HepG2 (cell line): Measurements from ENCODE around the gene ZNF174. TPM values are rescaled to one million over a fixed set of nuclear protein-coding genes. Genes with fewer than 3 reads are reported as not detected.
A peak's percentile ranks its signal among the peaks of the same experiment; 100 is the strongest.

Experiments used
- ATF7 ChIP-seq, 2 experiments: fragments of 450-650 bp in 1 of 2; sonication (generic) in 1 of 2; formaldehyde crosslinking in 1 of 2; IDR thresholded peaks; 2 replicates each; pipeline versions ENCODE4 v1.4.0 to v1.6.1; 2016 to 2020; ENCODE audit warnings: antibody characterized with exemption in 1 of 2, mild to moderate bottlenecking in 1 of 2, missing genetic modification reagents in 1 of 2
- CEBPG ChIP-seq: IDR thresholded peaks from 2 replicates; pipeline ENCODE4 v1.6.1; 2016
- GFI1 ChIP-seq: sonication (generic); formaldehyde crosslinking; IDR thresholded peaks from 2 replicates; pipeline ENCODE4 v1.5.0; 2020; ENCODE audit warnings: missing genetic modification reagents, mild to moderate bottlenecking, borderline replicate concordance
- GLI4 ChIP-seq: sonication (generic); formaldehyde crosslinking; IDR thresholded peaks from 2 replicates; pipeline ENCODE4 v1.5.1; 2020; ENCODE audit warnings: missing genetic modification reagents, mild to moderate bottlenecking, moderate library complexity, borderline replicate concordance
- HNRNPH1 ChIP-seq: fragments of 200-400 bp; formaldehyde crosslinking; optimal IDR thresholded peaks from 2 replicates; pipeline ENCODE3; 2017; ENCODE audit warnings: mild to moderate bottlenecking, low read depth, low read length
- KDM5A ChIP-seq: fragments of 200-600 bp; sonication (generic); IDR thresholded peaks from 2 replicates; pipeline ENCODE4 v1.7.0; 2018; ENCODE audit warnings: antibody characterized with exemption, mild to moderate bottlenecking, low read length, borderline replicate concordance
- KDM5B ChIP-seq: sonication (generic); formaldehyde crosslinking; IDR thresholded peaks from 2 replicates; pipeline ENCODE4 v1.4.0; 2020; ENCODE audit warnings: missing genetic modification reagents, mild to moderate bottlenecking, borderline replicate concordance
- MLLT10 ChIP-seq: sonication (generic); formaldehyde crosslinking; IDR thresholded peaks from 2 replicates; pipeline ENCODE4 v1.4.0; 2020; ENCODE audit warnings: missing genetic modification reagents
- NPAS2 ChIP-seq: sonication (generic); formaldehyde crosslinking; IDR thresholded peaks from 2 replicates; pipeline ENCODE4 v1.8.0; 2022; ENCODE audit warnings: mild to moderate bottlenecking, missing genetic modification reagents, borderline replicate concordance
- RXRA ChIP-seq: sonication (generic); formaldehyde crosslinking; IDR thresholded peaks from 2 replicates; pipeline ENCODE4 v1.5.1; 2020; ENCODE audit warnings: missing genetic modification reagents
- ZNF10 ChIP-seq: sonication (generic); formaldehyde crosslinking; IDR thresholded peaks from 2 replicates; pipeline ENCODE4 v1.4.0; 2020; ENCODE audit warnings: mild to moderate bottlenecking, low read depth, missing genetic modification reagents, borderline replicate concordance
- ZNF232 ChIP-seq: sonication (generic); formaldehyde crosslinking; IDR thresholded peaks from 2 replicates; pipeline ENCODE4 v1.4.0; 2020; ENCODE audit warnings: missing genetic modification reagents, borderline replicate concordance
- ZNF296 ChIP-seq: sonication (generic); formaldehyde crosslinking; conservative IDR thresholded peaks from 2 replicates; pipeline ENCODE4 v1.5.0; 2020; ENCODE audit warnings: mild to moderate bottlenecking, missing genetic modification reagents
- ZNF543 ChIP-seq: sonication (generic); formaldehyde crosslinking; IDR thresholded peaks from 2 replicates; pipeline ENCODE4 v1.4.0; 2020; ENCODE audit warnings: mild to moderate bottlenecking, missing genetic modification reagents
- ZSCAN12 ChIP-seq: sonication (generic); formaldehyde crosslinking; IDR thresholded peaks from 2 replicates; pipeline ENCODE4 v1.9.0; 2021; ENCODE audit warnings: mild to moderate bottlenecking, missing genetic modification reagents
- polyA plus RNA-seq, 8 experiments: library from polyadenylated mRNA; depleted of rRNA in 3 of 8; stranded (reverse) in 7 of 8; unstranded in 1 of 8; fragments of >200 nt; fragmentation: Illumina TruSeq in 4 of 8; extraction: Trizol in 4 of 8; gene quantifications; 2 replicates each; pipeline versions ENCODE4 v1.2.1 to v1.2.3, GENCODE V29; 2011 to 2016; ENCODE audit warnings: low read depth in 4 of 8, missing spikeins in 1 of 8, mixed read lengths in 1 of 8; ENCODE audit not compliant: insufficient read depth in 1 of 8
- total RNA-seq, 5 experiments: library from RNA; depleted of rRNA; stranded (reverse); fragments of >200 nt; fragmentation: Illumina TruSeq; extraction: Trizol; gene quantifications; 2 replicates each; pipeline ENCODE4 v1.2.3, GENCODE V29; 2016; ENCODE audit warnings: low read depth in 1 of 5
- TF ChIP-seq, protein P1 (sequence below): sonication (generic); formaldehyde crosslinking; IDR thresholded peaks from 2 replicates; pipeline ENCODE4 v1.4.0; 2020; ENCODE audit warnings: missing genetic modification reagents
- TF ChIP-seq, protein P2 (sequence below), 2 experiments: sonication (generic) in 1 of 2; formaldehyde crosslinking in 1 of 2; IDR thresholded peaks; 2 replicates each; pipeline versions ENCODE4 v1.6.1 to v1.9.0; 2014 to 2022; ENCODE audit warnings: antibody characterized with exemption in 1 of 2, borderline replicate concordance in 1 of 2, inconsistent platforms in 1 of 2, low read depth in 1 of 2, missing genetic modification reagents in 1 of 2
- TF ChIP-seq, protein P3 (sequence below): sonication (generic); formaldehyde crosslinking; IDR thresholded peaks from 2 replicates; pipeline ENCODE4 v1.5.0; 2020; ENCODE audit warnings: missing genetic modification reagents

Gene ZNF174
- total and polyA plus RNA-seq, 2 of the 13 experiments (the other 11 are each of a cell fraction or from before 2014, with no cell fraction given): 8.3 to 10.6 TPM

DNA sequence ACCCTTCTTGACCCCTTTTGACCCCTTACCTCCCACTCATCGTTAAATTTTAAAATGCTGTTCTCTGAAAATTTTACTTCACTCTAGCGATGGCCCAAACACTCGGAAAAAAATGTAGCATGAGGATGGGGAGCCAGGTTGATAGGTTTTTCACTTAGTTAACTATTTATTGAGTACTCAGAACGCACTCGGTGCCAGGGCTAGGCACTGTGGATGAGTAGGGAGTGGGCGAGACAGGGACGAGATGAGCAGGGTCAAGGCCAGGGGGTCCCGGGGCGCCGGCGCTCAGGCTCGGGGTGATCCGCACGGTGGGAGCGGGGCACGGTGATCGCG lies 603 bp upstream of the ZNF174 start (continued):
- TF ChIP-seq ATF7 (IDR thresholded peaks at IDR 0.05): no peak
- TF ChIP-seq ATF7 (CRISPR knock-in tag; IDR thresholded peaks at IDR 0.05): 0 out of 2 replicates have a peak, but pooled peaks have one; percentile 33
- no peak for TF ChIP-seq GFI1
- no peak for TF ChIP-seq ZNF543 (CRISPR knock-in tag)
- TF ChIP-seq HNRNPH1: no peak
- TF ChIP-seq, protein P1, sequence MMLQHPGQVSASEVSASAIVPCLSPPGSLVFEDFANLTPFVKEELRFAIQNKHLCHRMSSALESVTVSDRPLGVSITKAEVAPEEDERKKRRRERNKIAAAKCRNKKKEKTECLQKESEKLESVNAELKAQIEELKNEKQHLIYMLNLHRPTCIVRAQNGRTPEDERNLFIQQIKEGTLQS: no peak
- no peak for TF ChIP-seq ZNF10
- 0 out of 2 replicates have a peak, but pooled peaks have one; percentile 34 for TF ChIP-seq ZNF296
- TF ChIP-seq, protein P2, sequence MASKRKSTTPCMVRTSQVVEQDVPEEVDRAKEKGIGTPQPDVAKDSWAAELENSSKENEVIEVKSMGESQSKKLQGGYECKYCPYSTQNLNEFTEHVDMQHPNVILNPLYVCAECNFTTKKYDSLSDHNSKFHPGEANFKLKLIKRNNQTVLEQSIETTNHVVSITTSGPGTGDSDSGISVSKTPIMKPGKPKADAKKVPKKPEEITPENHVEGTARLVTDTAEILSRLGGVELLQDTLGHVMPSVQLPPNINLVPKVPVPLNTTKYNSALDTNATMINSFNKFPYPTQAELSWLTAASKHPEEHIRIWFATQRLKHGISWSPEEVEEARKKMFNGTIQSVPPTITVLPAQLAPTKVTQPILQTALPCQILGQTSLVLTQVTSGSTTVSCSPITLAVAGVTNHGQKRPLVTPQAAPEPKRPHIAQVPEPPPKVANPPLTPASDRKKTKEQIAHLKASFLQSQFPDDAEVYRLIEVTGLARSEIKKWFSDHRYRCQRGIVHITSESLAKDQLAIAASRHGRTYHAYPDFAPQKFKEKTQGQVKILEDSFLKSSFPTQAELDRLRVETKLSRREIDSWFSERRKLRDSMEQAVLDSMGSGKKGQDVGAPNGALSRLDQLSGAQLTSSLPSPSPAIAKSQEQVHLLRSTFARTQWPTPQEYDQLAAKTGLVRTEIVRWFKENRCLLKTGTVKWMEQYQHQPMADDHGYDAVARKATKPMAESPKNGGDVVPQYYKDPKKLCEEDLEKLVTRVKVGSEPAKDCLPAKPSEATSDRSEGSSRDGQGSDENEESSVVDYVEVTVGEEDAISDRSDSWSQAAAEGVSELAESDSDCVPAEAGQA (IDR thresholded peaks at IDR 0.05; ENCODE audit: low read depth): no peak
- TF ChIP-seq, protein P2 (CRISPR knock-in tag; IDR thresholded peaks at IDR 0.05; ENCODE audit: borderline replicate concordance): no peak
- no peak for TF ChIP-seq GLI4 (CRISPR knock-in tag)
- TF ChIP-seq ZSCAN12 (CRISPR knock-in tag): 0 out of 2 replicates have a peak, but pooled peaks have one; percentile 68
- TF ChIP-seq NPAS2 (CRISPR knock-in tag): 0 out of 2 replicates have a peak, but pooled peaks have one; percentile 30
- TF ChIP-seq KDM5A: peak; percentile 63; the same call in 1 of the 2 replicates
- TF ChIP-seq KDM5B (CRISPR knock-in tag): no peak
- TF ChIP-seq ZNF232 (CRISPR knock-in tag): no peak
- TF ChIP-seq RXRA (CRISPR knock-in tag): no peak
- TF ChIP-seq, protein P3, sequence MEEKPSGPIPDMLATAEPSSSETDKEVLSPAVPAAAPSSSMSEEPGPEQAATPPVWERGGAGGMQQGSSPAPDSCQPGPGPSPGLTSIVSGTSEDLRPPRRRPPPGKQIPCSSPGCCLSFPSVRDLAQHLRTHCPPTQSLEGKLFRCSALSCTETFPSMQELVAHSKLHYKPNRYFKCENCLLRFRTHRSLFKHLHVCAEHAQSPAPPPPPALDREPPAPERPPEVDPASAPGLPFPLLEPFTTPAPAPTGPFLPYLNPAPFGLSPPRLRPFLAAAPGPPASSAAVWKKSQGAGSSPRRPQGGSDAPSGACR (CRISPR knock-in tag): no peak
- TF ChIP-seq MLLT10 (CRISPR knock-in tag): no peak
- TF ChIP-seq CEBPG (CRISPR knock-in tag): no peak
- TF ChIP-seq, all 625 proteins: peak for 9
